ENCODE results near the gene RIC3.

Gene RIC3

DNA sequence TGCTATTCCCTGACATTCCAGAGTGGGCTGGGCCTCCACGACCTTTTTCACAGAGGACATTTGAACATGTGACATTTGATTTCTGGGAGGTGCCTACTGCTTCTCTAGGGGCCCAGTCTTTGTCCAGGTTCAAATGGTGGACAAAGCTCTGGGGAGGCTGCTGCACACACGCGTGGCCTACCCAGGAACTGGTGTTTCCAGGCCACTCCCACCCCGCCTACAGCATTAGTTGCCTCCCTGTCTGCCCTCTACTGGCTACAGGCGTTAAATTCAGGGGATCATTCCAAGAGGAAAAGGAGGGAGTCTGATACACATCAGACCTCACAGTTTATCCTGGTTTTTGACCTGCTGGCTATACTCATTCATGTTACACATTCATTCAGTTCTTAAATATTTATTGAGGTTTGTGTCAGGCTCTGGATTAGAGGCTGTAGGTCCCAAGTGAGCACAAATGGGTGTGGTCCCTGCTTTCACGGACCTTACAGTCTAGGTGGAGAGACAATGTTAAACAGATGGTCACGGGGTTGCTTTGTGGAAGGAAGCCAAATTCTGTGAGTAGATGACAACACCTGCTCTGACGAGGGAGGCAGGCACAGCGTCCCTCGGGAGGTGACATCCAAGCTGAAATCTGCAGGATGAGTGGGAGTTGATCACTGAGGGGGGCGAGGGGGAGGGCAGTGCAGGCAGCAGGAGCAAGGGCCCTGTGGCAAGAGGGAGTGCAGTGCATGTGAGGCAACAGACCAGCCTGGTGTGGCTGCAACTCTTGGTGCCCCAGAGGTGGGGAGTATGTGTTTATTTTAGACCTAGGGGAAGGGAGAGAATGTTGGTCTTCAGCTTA lies 76.0 kb downstream of the RIC3 start:
- peak; percentile 72 for DNase-seq (ENCODE audit: low read depth)
- H3K4me3 ChIP-seq (replicated peaks; ENCODE audit: low read depth, low read length) = no peak overlapping the region
- TF ChIP-seq, protein P1, sequence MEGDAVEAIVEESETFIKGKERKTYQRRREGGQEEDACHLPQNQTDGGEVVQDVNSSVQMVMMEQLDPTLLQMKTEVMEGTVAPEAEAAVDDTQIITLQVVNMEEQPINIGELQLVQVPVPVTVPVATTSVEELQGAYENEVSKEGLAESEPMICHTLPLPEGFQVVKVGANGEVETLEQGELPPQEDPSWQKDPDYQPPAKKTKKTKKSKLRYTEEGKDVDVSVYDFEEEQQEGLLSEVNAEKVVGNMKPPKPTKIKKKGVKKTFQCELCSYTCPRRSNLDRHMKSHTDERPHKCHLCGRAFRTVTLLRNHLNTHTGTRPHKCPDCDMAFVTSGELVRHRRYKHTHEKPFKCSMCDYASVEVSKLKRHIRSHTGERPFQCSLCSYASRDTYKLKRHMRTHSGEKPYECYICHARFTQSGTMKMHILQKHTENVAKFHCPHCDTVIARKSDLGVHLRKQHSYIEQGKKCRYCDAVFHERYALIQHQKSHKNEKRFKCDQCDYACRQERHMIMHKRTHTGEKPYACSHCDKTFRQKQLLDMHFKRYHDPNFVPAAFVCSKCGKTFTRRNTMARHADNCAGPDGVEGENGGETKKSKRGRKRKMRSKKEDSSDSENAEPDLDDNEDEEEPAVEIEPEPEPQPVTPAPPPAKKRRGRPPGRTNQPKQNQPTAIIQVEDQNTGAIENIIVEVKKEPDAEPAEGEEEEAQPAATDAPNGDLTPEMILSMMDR (IDR thresholded peaks at IDR 0.05; ENCODE audit: low read length, missing control alignments) = peak; percentile 76

GRCh38 chr11:8091721-8092120 lies 77.1 kb downstream of the RIC3 start:
- TF ChIP-seq, protein P1 (IDR thresholded peaks at IDR 0.05; ENCODE audit: low read length, missing control alignments) = no peak
- no peak overlapping the region for H3K4me3 ChIP-seq (replicated peaks; ENCODE audit: low read depth, low read length)
- DNase-seq (ENCODE audit: low read depth) = no peak

- TF ChIP-seq, protein P1 (IDR thresholded peaks at IDR 0.05; ENCODE audit: low read length, missing control alignments) = peak; percentile 65
- peak; percentile 48 for DNase-seq (ENCODE audit: low read depth)
- no peak overlapping the region for H3K4me3 ChIP-seq (replicated peaks; ENCODE audit: low read depth, low read length)
Observed at GRCh38 chr11:8090756-8091155, 78.1 kb downstream of the RIC3 start.

GRCh38 chr11:8089791-8090510 lies 78.9 kb downstream of the RIC3 start:
- H3K4me3 ChIP-seq (replicated peaks; ENCODE audit: low read depth, low read length) = no peak overlapping the region
- TF ChIP-seq, protein P1 (IDR thresholded peaks at IDR 0.05; ENCODE audit: low read length, missing control alignments) = no peak
- DNase-seq (ENCODE audit: low read depth) = no peak

- TF ChIP-seq, protein P1 (IDR thresholded peaks at IDR 0.05; ENCODE audit: low read length, missing control alignments) = no peak
- H3K4me3 ChIP-seq (replicated peaks; ENCODE audit: low read depth, low read length) = no peak overlapping the region
- DNase-seq (ENCODE audit: low read depth) = no peak
Observed at GRCh38 chr11:8087756-8088155, 81.1 kb downstream of the RIC3 start.

- no peak overlapping the region for H3K4me3 ChIP-seq (replicated peaks; ENCODE audit: low read depth, low read length)
- DNase-seq (ENCODE audit: low read depth) = no peak
- TF ChIP-seq, protein P1 (IDR thresholded peaks at IDR 0.05; ENCODE audit: low read length, missing control alignments) = peak; percentile 19
Observed at GRCh38 chr11:8087185-8087584, 81.6 kb downstream of the RIC3 start.
